Measurements from ENCODE around the gene CCNL2.
"Not testable (repeated sequence)": the region's sequence is repeated elsewhere in the genome, so short reads cannot be mapped to it uniquely, and the experiment has no call there.

The CCNL2 gene

DNA sequence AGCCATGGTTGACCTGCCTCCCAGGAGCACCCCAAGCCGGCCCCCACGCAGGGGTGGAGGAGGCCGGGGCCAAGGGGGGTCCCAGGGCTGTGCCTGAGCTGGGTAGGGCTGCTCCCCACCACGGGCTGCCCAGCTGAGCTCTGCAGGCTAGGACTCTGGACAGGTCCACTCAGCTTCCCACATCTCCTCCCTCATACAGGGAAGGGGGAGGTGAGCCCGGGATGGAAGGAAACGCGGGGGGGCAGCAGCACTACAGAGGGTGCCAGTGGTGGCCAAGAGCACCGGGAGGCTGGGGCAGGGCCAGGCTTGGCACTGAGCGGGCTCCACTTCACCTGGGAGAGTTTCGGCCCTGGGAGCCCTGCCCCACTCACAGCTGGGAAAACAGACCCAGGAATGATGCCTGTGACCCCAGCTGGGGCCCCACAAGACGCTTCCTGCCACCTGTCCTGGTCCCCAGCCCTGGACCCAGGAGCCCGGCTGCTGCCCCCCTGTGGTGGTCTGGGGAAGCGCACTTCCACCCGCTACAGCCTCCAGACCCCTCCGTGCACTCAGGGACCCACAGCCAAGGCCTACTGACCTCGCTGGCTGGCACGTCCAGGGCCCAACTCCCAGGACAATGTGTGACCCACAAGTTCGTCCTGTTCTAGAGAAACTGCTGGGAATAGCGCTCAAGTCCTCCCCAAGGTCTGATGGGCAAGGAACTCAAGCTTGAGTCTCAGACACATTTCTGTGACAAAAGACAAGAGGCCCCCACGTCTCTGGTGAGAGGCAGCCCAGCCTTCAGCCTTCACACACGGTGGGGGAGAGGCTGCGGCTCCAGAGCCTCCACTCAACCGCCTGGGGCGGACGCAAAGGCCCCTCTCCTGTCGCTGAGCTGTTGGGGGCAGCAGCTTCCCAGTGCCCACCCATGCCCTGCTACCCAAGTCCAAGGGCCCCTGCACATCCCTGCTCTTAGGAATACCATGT lies 27.1 kb downstream of the CCNL2 start:
- peak; percentile 94 for DNase-seq

DNA sequence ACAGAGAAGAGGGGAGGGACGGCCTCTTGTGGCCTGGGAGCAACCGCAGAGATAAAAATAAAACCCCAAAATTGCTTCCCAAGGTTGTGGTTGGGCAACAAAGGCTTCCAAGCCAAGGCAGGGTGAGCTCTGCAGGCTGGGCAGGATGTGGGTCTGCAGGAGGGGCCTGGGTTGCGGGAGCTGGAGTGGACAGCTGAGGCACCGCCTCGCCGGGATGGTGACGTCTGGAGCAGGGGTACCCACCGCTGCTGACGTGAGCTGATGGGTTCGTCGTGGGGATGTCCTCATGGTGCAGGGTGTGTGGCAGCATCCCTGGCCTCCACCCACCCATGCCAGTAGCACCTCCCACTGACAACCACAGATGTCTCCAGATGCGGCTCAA lies 27.8 kb downstream of the CCNL2 start:
- DNase-seq, result no peak

- no peak for DNase-seq
Measured at GRCh38 chr1:1370771-1371300, 28.3 kb downstream of the CCNL2 start.

DNA sequence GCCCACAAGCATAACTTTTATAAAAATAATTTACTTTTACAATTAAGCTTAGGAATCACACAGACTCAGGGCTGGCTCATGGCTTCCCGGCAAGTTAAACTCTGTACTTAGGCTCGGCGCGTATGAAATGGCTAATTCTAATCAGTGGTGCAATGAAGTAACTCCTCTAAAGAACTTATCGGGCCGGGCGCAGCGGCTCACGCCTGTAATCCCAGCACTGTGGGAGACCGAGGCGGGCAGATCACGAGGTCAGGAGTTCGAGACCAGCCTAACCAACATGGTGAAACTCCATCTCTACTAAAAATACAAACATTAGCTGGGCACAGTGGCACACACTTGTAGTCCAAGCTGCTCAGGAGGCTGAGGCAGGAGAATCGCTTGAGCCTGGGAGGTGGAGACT lies 29.0 kb downstream of the CCNL2 start:
- DNase-seq, result not testable (repeated sequence)

DNA sequence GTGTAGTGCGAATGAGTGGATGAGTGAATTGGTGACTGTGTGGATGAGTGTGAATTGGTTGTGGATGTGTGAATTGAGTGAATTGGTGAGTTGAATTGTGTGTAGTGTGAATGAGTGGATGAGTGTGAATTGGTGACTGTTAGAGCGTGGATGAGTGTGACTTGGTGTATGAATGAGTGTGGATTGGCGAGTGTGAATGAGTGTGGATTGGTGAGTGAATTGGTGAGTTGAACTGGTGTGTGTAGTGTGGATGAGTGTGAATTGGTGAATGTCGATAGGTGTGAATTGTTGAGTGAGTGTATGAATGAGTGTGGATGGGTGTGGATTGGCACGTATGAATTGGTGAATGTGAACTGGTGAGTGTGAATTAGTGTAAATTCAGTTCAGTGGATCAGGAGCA lies 31.8 kb downstream of the CCNL2 start:
- no peak for DNase-seq

- no peak for DNase-seq
Measured at GRCh38 chr1:1366699-1367066, 32.5 kb downstream of the CCNL2 start.

GRCh38 chr1:1365875-1366698 lies 33.0 kb downstream of the CCNL2 start:
- DNase-seq, result no peak

DNA sequence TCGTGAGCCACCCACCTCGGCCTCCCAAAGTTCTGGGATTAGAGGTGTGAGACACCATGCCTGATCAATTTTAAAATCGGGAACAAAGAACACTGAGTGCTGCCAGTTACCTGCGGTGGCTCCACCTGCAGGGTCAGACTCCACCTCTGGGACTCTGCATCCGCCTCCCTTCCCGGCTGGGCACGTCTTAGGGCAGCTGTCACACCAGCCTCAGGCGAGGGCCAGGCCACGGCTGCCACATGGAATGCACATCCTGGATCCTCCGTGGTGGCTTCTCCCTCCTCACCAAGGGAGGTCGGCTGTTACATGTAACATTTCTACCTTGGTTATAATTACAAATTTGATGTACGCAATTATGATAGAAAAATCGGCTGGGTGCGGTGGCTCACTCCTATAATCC lies 34.9 kb downstream of the CCNL2 start:
- no peak for DNase-seq

GRCh38 chr1:1361982-1362423 lies 37.1 kb downstream of the CCNL2 start:
- DNase-seq, result no peak

- no peak for DNase-seq
Measured at GRCh38 chr1:1361233-1361981, 37.7 kb downstream of the CCNL2 start.

GRCh38 chr1:1360506-1361169 lies 38.5 kb downstream of the CCNL2 start:
- DNase-seq, result no peak

DNA sequence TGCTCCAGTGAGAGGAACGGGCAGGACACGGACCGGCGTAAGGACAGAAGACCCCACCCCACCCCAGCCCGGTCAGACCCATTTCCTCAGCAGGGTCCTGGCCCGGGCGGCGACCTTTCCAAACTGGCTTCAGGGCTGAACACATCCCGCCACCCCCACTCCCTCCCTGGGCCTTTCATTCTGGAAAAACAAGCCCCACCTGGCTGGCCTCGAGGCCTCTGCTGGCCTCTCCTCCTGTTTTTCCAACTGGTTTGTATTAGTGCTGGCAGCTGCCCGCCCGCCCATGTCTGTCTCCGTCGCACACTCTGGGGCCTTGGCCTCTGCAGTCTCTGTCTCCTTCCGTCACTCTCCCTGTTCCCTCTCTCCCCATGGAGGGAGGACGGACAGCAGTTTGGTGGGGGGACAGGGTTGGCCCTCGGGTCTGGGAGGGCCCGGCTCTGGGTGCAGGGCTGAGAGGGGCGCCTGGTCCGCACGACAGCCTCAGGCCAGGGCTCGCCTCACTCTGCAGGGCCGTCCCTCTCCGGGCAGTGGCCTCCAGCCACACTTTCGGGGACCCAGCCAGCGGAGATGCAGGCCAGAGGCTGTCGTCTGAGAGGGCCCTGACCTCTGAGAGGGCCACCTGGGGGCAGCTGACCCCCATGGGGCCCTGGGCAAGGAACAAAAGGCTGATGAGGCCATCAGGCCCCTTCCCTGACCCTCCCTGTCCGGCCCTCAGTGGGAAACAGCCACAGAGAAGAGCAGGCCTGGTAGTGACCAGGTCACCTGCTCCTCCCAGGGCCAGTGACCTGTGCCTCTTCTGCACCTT lies 39.3 kb downstream of the CCNL2 start:
- no peak for DNase-seq

DNA sequence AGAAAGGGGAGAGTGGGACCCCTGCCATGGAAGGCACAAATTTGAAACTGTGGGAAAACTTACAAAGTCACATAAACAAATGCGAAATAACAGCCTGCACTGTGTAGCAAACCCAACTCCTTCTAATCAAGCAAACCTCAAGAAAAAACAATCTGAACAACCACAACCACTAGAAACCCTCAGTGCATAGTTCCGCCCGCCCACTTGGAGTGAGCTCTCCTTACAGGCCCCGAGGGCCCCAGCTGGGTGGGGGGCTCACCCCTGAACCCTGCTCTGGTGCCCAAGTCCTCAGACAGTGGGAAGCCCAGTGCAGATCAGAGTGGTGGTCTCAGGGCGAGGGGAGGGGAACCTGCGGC lies 39.8 kb downstream of the CCNL2 start:
- no peak for DNase-seq

DNA sequence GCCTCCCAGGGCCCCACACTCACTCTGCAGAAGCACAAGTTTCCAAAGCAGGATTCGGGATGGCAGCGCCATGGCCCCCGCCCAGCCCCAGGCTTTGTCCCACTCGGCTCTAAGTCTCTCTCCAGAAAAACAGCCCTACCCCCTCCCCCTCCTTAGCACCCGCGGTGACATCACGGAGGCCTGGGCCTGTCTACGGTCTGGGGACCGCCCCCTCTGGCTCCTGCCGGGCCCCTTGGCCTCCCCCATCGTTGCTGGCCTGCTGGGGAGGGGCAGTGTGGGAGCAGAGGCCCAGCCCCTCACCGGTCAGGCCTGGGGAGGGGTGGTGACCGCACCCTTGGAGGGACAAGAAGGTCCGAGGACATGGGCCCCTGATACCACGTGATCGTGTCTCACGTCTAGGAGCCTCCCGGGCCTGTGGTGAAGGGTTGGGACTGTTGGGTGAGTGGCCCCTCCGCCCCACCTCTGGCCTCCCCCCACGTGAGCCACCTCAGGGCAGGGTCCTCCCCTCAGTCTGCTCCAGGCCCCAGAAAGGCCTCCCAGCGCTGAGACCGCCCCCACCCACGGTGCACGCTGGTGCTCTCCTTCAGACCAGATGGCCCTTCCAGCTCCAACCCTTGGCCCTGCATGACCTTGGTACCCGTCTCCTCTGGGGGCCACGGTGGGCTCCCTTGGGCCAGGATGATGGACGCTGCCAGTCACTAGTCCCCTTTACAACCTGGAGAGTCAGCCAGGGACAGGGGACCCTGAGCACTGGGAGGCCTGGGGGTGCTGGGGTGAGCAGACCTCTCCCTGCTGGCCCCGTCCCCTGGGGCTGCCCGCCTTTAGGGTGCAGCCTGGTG lies 40.5 kb downstream of the CCNL2 start, which contains the start of gene MXRA8:
TSS of gene MXRA8 (minus strand) at position 123 of the 839 bp plus-strand sequence. CDS start at position 72, 51 bp downstream.
- DNase-seq, result no peak

GRCh38 chr1:1357871-1358432 lies 41.2 kb downstream of the CCNL2 start:
- no peak for DNase-seq

- no peak for DNase-seq
Measured at GRCh38 chr1:1356796-1357401, 42.2 kb downstream of the CCNL2 start.

GRCh38 chr1:1356166-1356795 lies 42.9 kb downstream of the CCNL2 start:
- no peak for DNase-seq

GRCh38 chr1:1355416-1355815 lies 43.7 kb downstream of the CCNL2 start:
- no peak for DNase-seq

All from activated CD8-positive, alpha-beta memory T cell treated with anti-CD3 and anti-CD28 coated beads for 24 hours (primary cell).